Measurements from ENCODE around the gene CASS4. TPM values are rescaled to one million over a fixed set of nuclear protein-coding genes. Genes with fewer than 3 reads are reported as not detected.
A peak's percentile ranks its signal among the peaks of the same experiment; 100 is the strongest.

Gene CASS4
- polyA plus RNA-seq, 1 experiment = 36.8 TPM

- ChIA-PET CTCF (interaction anchor here (0.7 to 2.2 kb wide), 2 partner anchors 19 to 77 kb away, joined by 4 to 7 read pairs; no protein-coding TSS in a partner anchor), POLR2A (interaction anchor here (1.4 kb wide), 1 partner anchor 20 kb away, joined by 7 read pairs; no protein-coding TSS in a partner anchor)
- TF ChIP-seq CTCF (IDR thresholded peaks at IDR 0.05; ENCODE audit: low read depth, low read length) = no peak
- Histone ChIP-seq H3K27me3 (ENCODE audit: control insufficient read depth, insufficient read depth, low read length) (no peaks in the 10 kb centered on the region), H3K9me3 (ENCODE audit: control insufficient read depth, insufficient read depth, low read length) (no peaks in the 10 kb centered on the region), H3K27ac (ENCODE audit: low read depth, low read length) (no peak overlapping the region), H3K4me3 (ENCODE audit: low read depth, low read length) (no peak overlapping the region)
- DNase-seq (ENCODE audit: low read depth, low spot score) = no peak
These were observed 8.0 kb downstream of the CASS4 start for GRCh38 chr20:56420028-56420427.

GRCh38 chr20:56420940-56421688 is 9.1 kb downstream of the CASS4 start:
- Histone ChIP-seq H3K27me3 (ENCODE audit: control insufficient read depth, insufficient read depth, low read length) (no peaks in the 10 kb centered on the region), H3K9me3 (ENCODE audit: control insufficient read depth, insufficient read depth, low read length) (no peaks in the 10 kb centered on the region), H3K27ac (ENCODE audit: low read depth, low read length) (peak overlapping the region; percentile 25), H3K4me3 (ENCODE audit: low read depth, low read length) (no peak overlapping the region)
- no peak for TF ChIP-seq CTCF (IDR thresholded peaks at IDR 0.05; ENCODE audit: low read depth, low read length)
- ChIA-PET CTCF (interaction anchor here (1.0 to 2.2 kb wide), 2 partner anchors 12 to 20 kb away, joined by 3 to 7 read pairs; no protein-coding TSS in a partner anchor), POLR2A (no interaction called here)
- no peak for DNase-seq (ENCODE audit: low read depth, low spot score)

- peak; percentile 51 for DNase-seq (ENCODE audit: low read depth, low spot score)
- Histone ChIP-seq H3K9me3 (ENCODE audit: control insufficient read depth, insufficient read depth, low read length) (no peaks in the 10 kb centered on the region), H3K27me3 (ENCODE audit: control insufficient read depth, insufficient read depth, low read length) (no peaks in the 10 kb centered on the region), H3K27ac (ENCODE audit: low read depth, low read length) (peak overlapping the region; percentile 78), H3K4me3 (ENCODE audit: low read depth, low read length) (no peak overlapping the region)
- ChIA-PET POLR2A (interaction anchor here (0.8 to 2.4 kb wide), 4 partner anchors 10 to 30 kb away, joined by 4 to 16 read pairs (median 10); partner anchors contain the start of genes AURKA, CASS4 and CSTF1), CTCF (interaction anchor here (0.6 to 1.0 kb wide), 3 partner anchors 10 to 20 kb away, joined by 3 read pairs; partner anchors contain the start of gene CASS4)
- no peak for TF ChIP-seq CTCF (IDR thresholded peaks at IDR 0.05; ENCODE audit: low read depth, low read length)
These were observed 10.2 kb downstream of the CASS4 start for GRCh38 chr20:56422076-56422823.

DNA sequence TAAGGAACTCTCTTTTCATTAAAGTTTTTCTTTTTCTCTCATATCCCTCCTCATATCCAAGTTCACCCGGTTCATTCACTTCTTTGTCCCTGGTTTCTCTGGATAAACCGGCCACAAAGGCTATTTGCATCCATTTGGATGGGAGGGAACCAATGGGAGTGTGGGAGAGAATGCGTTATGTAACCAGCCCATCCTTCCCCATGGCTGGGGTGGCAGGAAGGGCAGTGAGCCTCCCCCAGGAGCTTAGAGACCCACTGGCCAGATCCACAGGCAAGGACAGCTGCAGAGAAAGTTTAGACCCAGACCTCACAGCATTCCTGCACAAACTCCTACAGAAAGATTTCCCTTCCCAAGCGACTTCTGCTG is 10.7 kb downstream of the CASS4 start:
- no peak for TF ChIP-seq CTCF (IDR thresholded peaks at IDR 0.05; ENCODE audit: low read depth, low read length)
- DNase-seq (ENCODE audit: low read depth, low spot score) = no peak
- Histone ChIP-seq H3K9me3 (ENCODE audit: control insufficient read depth, insufficient read depth, low read length) (no peaks in the 10 kb centered on the region), H3K27me3 (ENCODE audit: control insufficient read depth, insufficient read depth, low read length) (no peaks in the 10 kb centered on the region), H3K4me3 (ENCODE audit: low read depth, low read length) (no peak overlapping the region), H3K27ac (ENCODE audit: low read depth, low read length) (peak overlapping the region; percentile 78)
- ChIA-PET CTCF (interaction anchor here (1.0 kb wide), 1 partner anchor 11 kb away, joined by 3 read pairs; the partner anchor contains the start of gene CASS4), POLR2A (interaction anchor here (0.8 to 2.4 kb wide), 4 partner anchors 11 to 31 kb away, joined by 4 to 16 read pairs (median 10); partner anchors contain the start of genes AURKA, CASS4 and CSTF1)
